HepG2 (cell line): Measurements from ENCODE around the gene GDPD4. TPM values are rescaled to one million over a fixed set of nuclear protein-coding genes. Genes with fewer than 3 reads are reported as not detected.

Source experiments
- ATAC-seq: fragments of 200-7000 bp; cut with Tn5 transposase; 3 replicates; pipeline ENCODE4 v1.9.1; 2020; ENCODE audit warnings: mild to moderate bottlenecking, moderate library complexity
- BruUV-seq: library from RNA; stranded (reverse); fragments of 400-500 nt; replicated peaks from 2 replicates; lab custom pipeline; 2021; lab: Mats Ljungman, UMichigan
- CTCF ChIA-PET: fragments of 300-600 bp; formaldehyde crosslinking; extraction: SDS; loops from one replicate; lab custom pipeline; 2021; ENCODE audit warnings: low total read pairs, inconsistent platforms, low intra/inter-chr PET ratio; lab: Yijun Ruan, JAX
- POLR2A ChIA-PET: fragments of 350-600 bp; sonication (Branson Sonifier 250); formaldehyde crosslinking; loops from one replicate; lab custom pipeline; 2020; ENCODE audit warnings: antibody characterized with exemption, inconsistent platforms; lab: Yijun Ruan, JAX
- DNase-seq: peaks from one replicate; pipeline ENCODE4 v3.0.0-alpha.2; 2015; ENCODE audit warnings: low spot score
- FAIRE-seq: peaks from 3 replicates; lab custom pipeline; 2011; peaks lifted over from hg19 to GRCh38; lab: Jason Lieb, UNC
- H2AFZ ChIP-seq: one replicate; pipeline ENCODE4 v1.6.1; 2011; ENCODE audit warnings: low read length, inconsistent platforms
- H3K27ac ChIP-seq: fragments of 300-600 bp; 3 replicates; pipeline ENCODE4 v1.8.0; 2011; ENCODE audit warnings: mixed run types, mild to moderate bottlenecking, mixed read lengths, low read length, inconsistent platforms; ENCODE audit not compliant: insufficient read depth; ENCODE audit errors: extremely low read length
- H3K27me3 ChIP-seq, 2 experiments: fragments of 200-600 bp in 1 of 2; 2 replicates in 1 of 2; 3 replicates in 1 of 2; pipeline versions ENCODE4 v1.6.0 to v1.8.0; 2011; ENCODE audit warnings: low read length in 2 of 2, mild to moderate bottlenecking in 2 of 2, moderate library complexity in 2 of 2, inconsistent platforms in 1 of 2; ENCODE audit not compliant: insufficient read depth in 2 of 2, control insufficient read depth in 1 of 2
- H3K36me3 ChIP-seq, 2 experiments: fragments of 200-600 bp in 1 of 2; replicated peaks in 1 of 2; 2 replicates in 1 of 2; 3 replicates in 1 of 2; pipeline versions ENCODE4 v1.5.1 to v1.8.0; 2011; ENCODE audit warnings: low read length in 2 of 2, inconsistent platforms in 1 of 2; ENCODE audit not compliant: insufficient read depth in 2 of 2, control insufficient read depth in 1 of 2
- H3K4me1 ChIP-seq: 2 replicates; pipeline ENCODE4 v1.5.1; 2012; ENCODE audit warnings: low read length, inconsistent platforms; ENCODE audit not compliant: insufficient read depth
- H3K4me2 ChIP-seq: 2 replicates; pipeline ENCODE4 v1.6.0; 2011; ENCODE audit warnings: low read depth, low read length, inconsistent platforms
- H3K4me3 ChIP-seq, 3 experiments: fragments of 200-600 bp in 1 of 3; sonication (generic), shearing (Covaris generic) in 1 of 3; replicated peaks in 1 of 3; 2 replicates each; pipeline ENCODE4 v1.5.1; 2011 to 2016; ENCODE audit warnings: low read length in 3 of 3, inconsistent platforms in 2 of 3, low read depth in 2 of 3, mild to moderate bottlenecking in 2 of 3, control low read depth in 1 of 3, mixed read lengths in 1 of 3; ENCODE audit not compliant: insufficient read depth in 1 of 3
- H3K79me2 ChIP-seq: one replicate; pipeline ENCODE4 v1.6.1; 2011; ENCODE audit warnings: low read length, inconsistent platforms; ENCODE audit not compliant: insufficient read depth
- H3K9ac ChIP-seq: 2 replicates; pipeline ENCODE4 v1.6.0; 2011; ENCODE audit warnings: mild to moderate bottlenecking, low read depth, low read length, inconsistent platforms; ENCODE audit not compliant: insufficient read depth
- H3K9me3 ChIP-seq: 2 replicates; pipeline ENCODE4 v1.5.1; 2012; ENCODE audit warnings: mild to moderate bottlenecking, low read length
- H4K20me1 ChIP-seq: 2 replicates; pipeline ENCODE4 v1.6.0; 2011; ENCODE audit warnings: inconsistent platforms, mild to moderate bottlenecking, low read length, moderate library complexity; ENCODE audit not compliant: insufficient read depth
- CENPBD1 ChIP-seq: sonication (generic); formaldehyde crosslinking; IDR thresholded peaks from 2 replicates; pipeline ENCODE4 v1.8.0; 2022; ENCODE audit warnings: missing genetic modification reagents, low read depth, mild to moderate bottlenecking, borderline replicate concordance
- DNMT3B ChIP-seq: conservative IDR thresholded peaks from 2 replicates; pipeline ENCODE4 v1.6.1; 2016; ENCODE audit warnings: missing biosample characterization, control low read depth
- FOXO1 ChIP-seq: sonication (generic); formaldehyde crosslinking; IDR thresholded peaks from 2 replicates; pipeline ENCODE4 v1.4.0; 2020; ENCODE audit warnings: missing genetic modification reagents
- MYNN ChIP-seq: sonication (generic); formaldehyde crosslinking; IDR thresholded peaks from 2 replicates; pipeline ENCODE4 v1.4.0; 2020; ENCODE audit warnings: mild to moderate bottlenecking, low read depth, missing genetic modification reagents
- PAX8 ChIP-seq: sonication (generic); formaldehyde crosslinking; IDR thresholded peaks from 2 replicates; pipeline ENCODE4 v1.8.0; 2022; ENCODE audit warnings: mild to moderate bottlenecking, missing genetic modification reagents, borderline replicate concordance
- SAFB2 ChIP-seq: sonication (generic); formaldehyde crosslinking; IDR thresholded peaks from 2 replicates; pipeline ENCODE4 v1.5.1; 2020; ENCODE audit warnings: missing genetic modification reagents, low read depth, mild to moderate bottlenecking, borderline replicate concordance
- UBTF ChIP-seq: sonication (generic); formaldehyde crosslinking; IDR thresholded peaks from 2 replicates; pipeline ENCODE4 v1.4.0; 2020; ENCODE audit warnings: mild to moderate bottlenecking, missing genetic modification reagents
- ZBTB20 ChIP-seq: sonication (generic); formaldehyde crosslinking; IDR thresholded peaks from 2 replicates; pipeline ENCODE4 v1.8.1; 2023; ENCODE audit warnings: missing genetic modification reagents, low read depth, mild to moderate bottlenecking, borderline replicate concordance
- ZBTB46 ChIP-seq: sonication (generic); formaldehyde crosslinking; IDR thresholded peaks from 2 replicates; pipeline ENCODE4 v1.4.0; 2020; ENCODE audit warnings: mild to moderate bottlenecking, missing genetic modification reagents, borderline replicate concordance
- ZNF276 ChIP-seq: sonication (generic); formaldehyde crosslinking; IDR thresholded peaks from 2 replicates; pipeline ENCODE4 v1.4.0; 2020; ENCODE audit warnings: mild to moderate bottlenecking, low read depth, missing genetic modification reagents
- ZNF484 ChIP-seq: sonication (generic); formaldehyde crosslinking; IDR thresholded peaks from 2 replicates; pipeline ENCODE4 v1.5.1; 2020; ENCODE audit warnings: mild to moderate bottlenecking, low read depth, missing genetic modification reagents, borderline replicate concordance
- ZNF496 ChIP-seq: sonication (generic); formaldehyde crosslinking; IDR thresholded peaks from 2 replicates; pipeline ENCODE4 v1.8.1; 2023; ENCODE audit warnings: mild to moderate bottlenecking, moderate library complexity, missing genetic modification reagents; ENCODE audit not compliant: insufficient replicate concordance
- ZNF513 ChIP-seq: sonication (generic); formaldehyde crosslinking; conservative IDR thresholded peaks from 2 replicates; pipeline ENCODE4 v1.5.0; 2020; ENCODE audit warnings: missing genetic modification reagents
- ZNF557 ChIP-seq: sonication (generic); formaldehyde crosslinking; IDR thresholded peaks from 2 replicates; pipeline ENCODE4 v1.4.0; 2020; ENCODE audit warnings: missing genetic modification reagents
- ZNF678 ChIP-seq: sonication (generic); formaldehyde crosslinking; IDR thresholded peaks from 2 replicates; pipeline ENCODE4 v1.4.0; 2020; ENCODE audit warnings: mild to moderate bottlenecking, missing genetic modification reagents
- ZNF703 ChIP-seq: sonication (generic); formaldehyde crosslinking; IDR thresholded peaks from 2 replicates; pipeline ENCODE4 v1.5.1; 2020; ENCODE audit warnings: missing genetic modification reagents, mild to moderate bottlenecking, moderate library complexity, borderline replicate concordance
- WGBS: methylation state at CpG from one replicate; pipeline ENCODE4 v1.1.6; 2017; ENCODE audit warnings: low lambda C conversion rate; 5-methylcytosine and 5-hydroxymethylcytosine counted together
- in situ Hi-C: cut with HindIII; loops from 2 replicates; pipeline ENCODE4 v1.10.0; 2017; ENCODE audit warnings: low pct_unique_long_range_greater_than_20kb; ENCODE audit not compliant: extremely low pct_ligation_motif_present
- intact Hi-C: fragments of 100-400 bp; cut with micrococcal nuclease; formaldehyde crosslinking; loops from one replicate; pipeline ENCODE4 v1.10.0; 2022; ENCODE audit not compliant: unreplicated experiment
- polyA plus RNA-seq, 8 experiments: library from polyadenylated mRNA; depleted of rRNA in 3 of 8; stranded (reverse) in 7 of 8; unstranded in 1 of 8; fragments of >200 nt; fragmentation: Illumina TruSeq in 4 of 8; extraction: Trizol in 4 of 8; gene quantifications; 2 replicates each; pipeline versions ENCODE4 v1.2.1 to v1.2.3, GENCODE V29; 2011 to 2016; ENCODE audit warnings: low read depth in 4 of 8, missing spikeins in 1 of 8, mixed read lengths in 1 of 8; ENCODE audit not compliant: insufficient read depth in 1 of 8
- total RNA-seq, 5 experiments: library from RNA; depleted of rRNA; stranded (reverse); fragments of >200 nt; fragmentation: Illumina TruSeq; extraction: Trizol; gene quantifications; 2 replicates each; pipeline ENCODE4 v1.2.3, GENCODE V29; 2016; ENCODE audit warnings: low read depth in 1 of 5

The GDPD4 gene
- total and polyA plus RNA-seq, 2 of the 13 experiments (the other 11 are each of a cell fraction or from before 2014, with no cell fraction given), result not detected

- no peak overlapping the region for H3K4me2 ChIP-seq
- no peak for FAIRE-seq
- ATAC-seq, result no peak
- H3K36me3 ChIP-seq, result peaks cover 0 to 4% of the 10 kb centered on the region in 2 experiments; a peak in 1 of 5 replicates
- H3K4me1 ChIP-seq, result 0 out of 2 replicates have a peak, but pooled peaks cover 6% of the 10 kb centered on the region
- BruUV-seq, result no TSS peak
- intact Hi-C loops, result no loop called here
- H3K79me2 ChIP-seq, result no peaks in the 10 kb centered on the region
- no peak for DNase-seq
- H3K9me3 ChIP-seq, result no peaks in the 10 kb centered on the region
- 97% methylated on average over 6 of the region's 14 CpGs for WGBS
- ChIA-PET POLR2A (no interaction called here), CTCF (no interaction called here)
- H4K20me1 ChIP-seq, result no peaks in the 10 kb centered on the region
- H3K9ac ChIP-seq, result no peak overlapping the region
- no peak overlapping the region for H3K4me3 ChIP-seq
- no peaks in the 10 kb centered on the region for H3K27me3 ChIP-seq
- H2AFZ ChIP-seq, result no peak overlapping the region
- H3K27ac ChIP-seq, result no peak overlapping the region
- in situ Hi-C loops, result no loop called here
- TF ChIP-seq SAFB2 (CRISPR knock-in tag) (no peak), ZNF513 (CRISPR knock-in tag) (no peak), ZNF557 (CRISPR knock-in tag) (no peak), ZBTB46 (CRISPR knock-in tag) (no peak), ZNF703 (no peak), MYNN (no peak), PAX8 (CRISPR knock-in tag) (no peak), ZNF484 (CRISPR knock-in tag) (no peak), DNMT3B (CRISPR knock-in tag) (no peak), FOXO1 (no peak), ZBTB20 (CRISPR knock-in tag) (no peak), CENPBD1 (CRISPR knock-in tag) (no peak), ZNF496 (CRISPR knock-in tag) (no peak), UBTF (CRISPR knock-in tag) (no peak), ZNF678 (CRISPR knock-in tag) (no peak), ZNF276 (CRISPR knock-in tag) (no peak)
These were observed 90.4 kb downstream of the GDPD4 start for GRCh38 chr11:77211040-77211451.
